ENCODE measurements around the gene RECK. TPM values are rescaled to one million over a fixed set of nuclear protein-coding genes. Genes with fewer than 3 reads are reported as not detected.

RECK gene
- total and polyA plus RNA-seq, 2 donors (not counting 1 experiment from before 2014, with no cell fraction given): 98.4 to 212 TPM

DNA sequence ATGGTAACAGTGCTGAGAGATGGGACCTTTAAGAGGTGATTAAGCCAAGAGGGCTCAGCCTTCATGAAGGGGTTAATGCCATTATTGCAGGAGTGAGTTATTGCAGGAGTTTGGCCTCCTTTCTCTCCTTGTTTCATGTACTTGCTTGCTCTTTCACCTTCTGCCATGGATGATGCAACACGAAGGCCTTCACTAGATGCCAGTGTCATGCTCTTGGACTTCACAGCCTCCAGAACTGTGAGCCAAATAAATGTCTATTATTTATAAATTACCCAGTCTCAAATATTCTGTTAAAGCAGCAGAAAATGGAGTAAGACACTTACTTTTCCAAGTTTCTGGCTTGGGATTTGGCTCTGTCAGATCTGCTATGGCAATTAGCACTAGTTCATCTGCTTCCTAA, 38.4 kb upstream of the RECK start:
- Histone ChIP-seq H3K4me2 (ENCODE audit: extremely low read depth, insufficient read depth, low read length) (no peak overlapping the region), H4K20me1 (ENCODE audit: control insufficient read depth, extremely low read depth, insufficient read depth, low read length) (no peaks in the 10 kb centered on the region), H3K4me3 (replicated peaks in 1 of 4; ENCODE audit: control extremely low read depth in 1 of 4, insufficient read depth in 1 of 4, low read depth in 3 of 4, low read length in 4 of 4) (no peak overlapping the region), H3K27ac (ENCODE audit: insufficient read depth, low read length) (no peak overlapping the region), H3K27me3 (ENCODE audit: control insufficient read depth, insufficient read depth, low read length) (peaks cover 9% of the 10 kb centered on the region), H3K36me3 (ENCODE audit: control insufficient read depth, insufficient read depth, low read length) (no peaks in the 10 kb centered on the region), H3K9ac (ENCODE audit: insufficient read depth, low read length) (no peak overlapping the region), H2AFZ (ENCODE audit: low read length) (no peak overlapping the region), H3K9me3 (ENCODE audit: control insufficient read depth, insufficient read depth, low read depth, low read length) (no peaks in the 10 kb centered on the region), H3K4me1 (ENCODE audit: control insufficient read depth, extremely low read depth, insufficient read depth, low read length) (no peaks in the 10 kb centered on the region), H3K79me2 (ENCODE audit: control insufficient read depth, insufficient read depth, low read length) (no peaks in the 10 kb centered on the region)
- no peak for DNase-seq (ENCODE audit: low read depth in 2 of 2)
- no peak for TF ChIP-seq CTCF (conservative IDR thresholded peaks at IDR 0.05 in 1 of 2, IDR thresholded peaks at IDR 0.05 in 1 of 2; ENCODE audit: low read depth in 1 of 2, low read length in 2 of 2)
- no peak for TF ChIP-seq EZH2 (IDR thresholded peaks at IDR 0.05; ENCODE audit: low read length, missing control alignments)

- no peak overlapping the region for H3K9ac ChIP-seq (ENCODE audit: insufficient read depth, low read length)
- H3K4me2 ChIP-seq (ENCODE audit: extremely low read depth, insufficient read depth, low read length): no peak overlapping the region
- H3K27me3 ChIP-seq (ENCODE audit: control insufficient read depth, insufficient read depth, low read length): peaks cover 13% of the 10 kb centered on the region
- no peaks in the 10 kb centered on the region for H3K79me2 ChIP-seq (ENCODE audit: control insufficient read depth, insufficient read depth, low read length)
- no peak overlapping the region for H2AFZ ChIP-seq (ENCODE audit: low read length)
- H3K9me3 ChIP-seq (ENCODE audit: control insufficient read depth, insufficient read depth, low read depth, low read length): no peaks in the 10 kb centered on the region
- H4K20me1 ChIP-seq (ENCODE audit: control insufficient read depth, extremely low read depth, insufficient read depth, low read length): no peaks in the 10 kb centered on the region
- H3K4me3 ChIP-seq (replicated peaks in 1 of 4; ENCODE audit: control extremely low read depth in 1 of 4, insufficient read depth in 1 of 4, low read depth in 3 of 4, low read length in 4 of 4): no peak overlapping the region
- H3K27ac ChIP-seq (ENCODE audit: insufficient read depth, low read length): no peak overlapping the region
- H3K4me1 ChIP-seq (ENCODE audit: control insufficient read depth, extremely low read depth, insufficient read depth, low read length): no peaks in the 10 kb centered on the region
- TF ChIP-seq EZH2 (IDR thresholded peaks at IDR 0.05; ENCODE audit: low read length, missing control alignments): no peak
- TF ChIP-seq CTCF (conservative IDR thresholded peaks at IDR 0.05 in 1 of 2, IDR thresholded peaks at IDR 0.05 in 1 of 2; ENCODE audit: low read depth in 1 of 2, low read length in 2 of 2): no peak
- DNase-seq (ENCODE audit: low read depth in 2 of 2): no peak
- H3K36me3 ChIP-seq (ENCODE audit: control insufficient read depth, insufficient read depth, low read length): no peaks in the 10 kb centered on the region
Measured at GRCh38 chr9:36005891-36006290, 30.8 kb upstream of the RECK start.

DNA sequence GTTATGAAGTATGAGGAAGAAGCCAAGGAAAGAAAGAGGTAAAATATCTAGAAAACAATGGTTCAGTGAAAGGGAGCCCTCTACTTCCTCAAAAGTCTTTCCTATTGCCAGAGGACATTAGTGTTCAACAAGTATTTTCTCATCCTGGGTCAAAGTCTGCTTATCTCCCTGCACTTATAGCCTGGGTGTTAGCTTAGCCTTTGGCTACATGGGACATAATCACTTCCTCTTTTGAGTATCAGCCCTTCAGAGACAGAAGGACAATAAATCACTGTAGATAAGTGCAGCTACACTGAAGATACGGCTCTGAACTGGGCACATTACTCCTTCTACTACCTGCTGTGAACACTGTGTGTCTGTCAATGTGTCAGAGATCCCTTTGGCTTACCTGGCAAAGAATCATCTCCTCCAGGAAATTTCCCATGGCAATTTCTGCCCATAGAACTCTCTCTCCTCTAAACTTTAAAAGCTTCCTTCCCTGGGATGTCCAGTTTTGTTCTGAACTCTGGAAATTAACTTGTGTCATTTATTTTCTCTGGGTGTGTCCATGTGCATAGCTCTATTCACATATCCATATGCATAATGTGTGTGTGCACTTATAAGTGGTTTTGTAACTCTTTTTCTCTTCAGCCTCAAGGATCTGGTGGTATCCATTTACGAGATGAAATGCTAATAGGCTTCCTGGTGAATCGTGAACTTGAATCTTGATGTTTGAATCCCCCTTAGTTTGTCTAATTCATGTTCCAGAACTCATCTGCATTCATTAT, 30.0 kb upstream of the RECK start:
- Histone ChIP-seq H3K9ac (ENCODE audit: insufficient read depth, low read length) (no peak overlapping the region), H4K20me1 (ENCODE audit: control insufficient read depth, extremely low read depth, insufficient read depth, low read length) (no peaks in the 10 kb centered on the region), H3K4me1 (ENCODE audit: control insufficient read depth, extremely low read depth, insufficient read depth, low read length) (no peaks in the 10 kb centered on the region), H3K36me3 (ENCODE audit: control insufficient read depth, insufficient read depth, low read length) (no peaks in the 10 kb centered on the region), H3K9me3 (ENCODE audit: control insufficient read depth, insufficient read depth, low read depth, low read length) (no peaks in the 10 kb centered on the region), H3K27ac (ENCODE audit: insufficient read depth, low read length) (no peak overlapping the region), H3K4me3 (replicated peaks in 1 of 4; ENCODE audit: control extremely low read depth in 1 of 4, insufficient read depth in 1 of 4, low read depth in 3 of 4, low read length in 4 of 4) (no peak overlapping the region), H3K4me2 (ENCODE audit: extremely low read depth, insufficient read depth, low read length) (no peak overlapping the region), H2AFZ (ENCODE audit: low read length) (no peak overlapping the region), H3K79me2 (ENCODE audit: control insufficient read depth, insufficient read depth, low read length) (no peaks in the 10 kb centered on the region), H3K27me3 (ENCODE audit: control insufficient read depth, insufficient read depth, low read length) (peaks cover 13% of the 10 kb centered on the region)
- TF ChIP-seq EZH2 (IDR thresholded peaks at IDR 0.05; ENCODE audit: low read length, missing control alignments) (no peak), CTCF (conservative IDR thresholded peaks at IDR 0.05 in 1 of 2, IDR thresholded peaks at IDR 0.05 in 1 of 2; ENCODE audit: low read depth in 1 of 2, low read length in 2 of 2) (no peak)
- no peak for DNase-seq (ENCODE audit: low read depth in 2 of 2)
